GM12875 (cell line): Measurements from ENCODE around the gene RAP1GAP2.

Experiments
- H3K4me3 ChIP-seq: one replicate; pipeline ENCODE4 v1.5.1; 2011; ENCODE audit warnings: low read depth, low read length, control low read depth
- CTCF ChIP-seq: IDR thresholded peaks from 2 replicates; pipeline ENCODE4 v1.5.1; 2011; ENCODE audit warnings: low read depth, mild to moderate bottlenecking, control low read depth, inconsistent platforms, low read length, moderate library complexity, borderline replicate concordance; ENCODE audit not compliant: insufficient read depth

The RAP1GAP2 gene

GRCh38 chr17:2789700-2790099, 6.5 kb upstream of the RAP1GAP2 start:
- no peak for TF ChIP-seq CTCF
- no peak overlapping the region for H3K4me3 ChIP-seq

- TF ChIP-seq CTCF: no peak
- no peak overlapping the region for H3K4me3 ChIP-seq
These were observed 3.7 kb upstream of the RAP1GAP2 start for GRCh38 chr17:2792366-2793169.

GRCh38 chr17:2794111-2794803, 2.0 kb upstream of the RAP1GAP2 start:
- no peak for TF ChIP-seq CTCF
- no peak overlapping the region for H3K4me3 ChIP-seq

GRCh38 chr17:2795441-2796163, 636 bp upstream of the RAP1GAP2 start:
- H3K4me3 ChIP-seq: peak overlapping the region; percentile 5
- TF ChIP-seq CTCF: no peak

GRCh38 chr17:2797226-2797625, 988 bp downstream of the RAP1GAP2 start:
- no peak overlapping the region for H3K4me3 ChIP-seq
- no peak for TF ChIP-seq CTCF

DNA sequence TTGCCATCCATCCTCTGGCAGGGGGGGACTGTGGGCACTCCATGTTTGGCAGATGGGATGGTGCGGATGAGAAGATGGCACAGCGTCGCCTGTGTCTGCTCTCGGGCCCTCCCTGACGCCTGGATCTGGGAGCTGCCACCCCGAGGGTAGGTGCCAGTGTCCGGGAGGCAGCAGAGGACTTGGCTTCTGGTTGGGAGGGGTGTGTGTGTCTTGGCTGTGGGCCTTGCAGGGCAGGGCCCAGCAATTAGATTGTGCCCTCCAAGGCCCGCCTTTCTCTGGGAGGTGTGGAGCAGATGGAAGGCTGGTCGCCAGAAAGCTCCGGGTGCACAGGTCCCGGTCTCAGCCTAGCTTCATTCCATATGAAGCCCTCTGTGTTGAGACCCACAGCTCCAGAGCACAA, 1.4 kb downstream of the RAP1GAP2 start:
- TF ChIP-seq CTCF: no peak
- H3K4me3 ChIP-seq: no peak overlapping the region

DNA sequence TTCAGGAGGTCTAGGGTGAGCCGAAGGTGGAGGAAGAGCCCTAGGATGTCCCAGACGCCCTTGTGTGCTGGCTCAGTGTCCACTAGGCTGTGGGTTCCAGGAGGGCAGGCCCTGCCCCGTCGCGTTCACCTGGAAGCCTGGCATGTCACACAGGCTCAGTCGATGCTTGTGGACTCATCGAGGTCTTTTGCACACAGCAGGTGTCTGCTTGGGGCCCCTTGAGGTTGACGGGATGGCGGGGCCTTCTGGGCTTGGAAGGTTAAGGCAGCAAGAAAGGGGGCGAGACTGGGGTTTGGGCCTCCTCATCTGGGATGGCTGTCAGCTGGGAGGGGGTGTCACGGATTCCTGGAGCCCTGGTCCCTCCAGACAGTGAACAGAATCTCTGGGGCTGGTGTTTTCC, 1.9 kb downstream of the RAP1GAP2 start:
- TF ChIP-seq CTCF: no peak
- H3K4me3 ChIP-seq: no peak overlapping the region
